Measurements from ENCODE around the gene ZNRF2. TPM values are rescaled to one million over a fixed set of nuclear protein-coding genes. Genes with fewer than 3 reads are reported as not detected.
"Not testable (repeated sequence)": the region's sequence is repeated elsewhere in the genome, so short reads cannot be mapped to it uniquely, and the experiment has no call there.

The ZNRF2 gene
- total RNA-seq, 4 donors from 2014 or later, result 32.9 to 43.1 (median 35.4) TPM

DNA sequence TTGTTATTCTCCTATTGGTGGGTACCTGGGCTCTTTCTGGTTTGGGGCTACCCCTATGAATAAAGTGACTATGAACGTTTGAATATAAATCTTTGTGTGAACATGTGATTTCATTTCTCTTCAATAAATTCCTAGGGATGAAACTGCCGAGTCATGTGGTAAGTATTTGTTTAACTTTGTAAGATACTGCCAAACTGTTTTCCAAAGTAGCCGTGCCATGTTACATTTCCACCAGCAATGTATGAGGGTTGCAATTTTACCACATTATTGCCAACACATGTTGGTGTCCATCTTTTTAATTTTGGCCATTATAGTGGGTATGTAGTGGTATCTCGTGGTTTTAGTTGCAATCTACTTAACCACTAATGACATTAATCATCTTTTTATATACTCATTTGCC lies 94.7 kb downstream of the ZNRF2 start:
- 59 to 62% methylated on average over 4 of the region's 4 CpGs for WGBS, 2 donors
- H3K4me3 ChIP-seq (ENCODE audit: low read depth, poor library complexity, severe bottlenecking), result no peak overlapping the region
- TF ChIP-seq, protein P1, sequence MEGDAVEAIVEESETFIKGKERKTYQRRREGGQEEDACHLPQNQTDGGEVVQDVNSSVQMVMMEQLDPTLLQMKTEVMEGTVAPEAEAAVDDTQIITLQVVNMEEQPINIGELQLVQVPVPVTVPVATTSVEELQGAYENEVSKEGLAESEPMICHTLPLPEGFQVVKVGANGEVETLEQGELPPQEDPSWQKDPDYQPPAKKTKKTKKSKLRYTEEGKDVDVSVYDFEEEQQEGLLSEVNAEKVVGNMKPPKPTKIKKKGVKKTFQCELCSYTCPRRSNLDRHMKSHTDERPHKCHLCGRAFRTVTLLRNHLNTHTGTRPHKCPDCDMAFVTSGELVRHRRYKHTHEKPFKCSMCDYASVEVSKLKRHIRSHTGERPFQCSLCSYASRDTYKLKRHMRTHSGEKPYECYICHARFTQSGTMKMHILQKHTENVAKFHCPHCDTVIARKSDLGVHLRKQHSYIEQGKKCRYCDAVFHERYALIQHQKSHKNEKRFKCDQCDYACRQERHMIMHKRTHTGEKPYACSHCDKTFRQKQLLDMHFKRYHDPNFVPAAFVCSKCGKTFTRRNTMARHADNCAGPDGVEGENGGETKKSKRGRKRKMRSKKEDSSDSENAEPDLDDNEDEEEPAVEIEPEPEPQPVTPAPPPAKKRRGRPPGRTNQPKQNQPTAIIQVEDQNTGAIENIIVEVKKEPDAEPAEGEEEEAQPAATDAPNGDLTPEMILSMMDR (IDR thresholded peaks at IDR 0.05), result no peak
- TF ChIP-seq POLR2A (IDR thresholded peaks at IDR 0.05), result no peak
- DNase-seq (ENCODE audit: low spot score in 2 of 2), result no peak
- intact Hi-C loops (cut with DNase I; ENCODE audit: low total_unique reads), result no loop called here

DNA sequence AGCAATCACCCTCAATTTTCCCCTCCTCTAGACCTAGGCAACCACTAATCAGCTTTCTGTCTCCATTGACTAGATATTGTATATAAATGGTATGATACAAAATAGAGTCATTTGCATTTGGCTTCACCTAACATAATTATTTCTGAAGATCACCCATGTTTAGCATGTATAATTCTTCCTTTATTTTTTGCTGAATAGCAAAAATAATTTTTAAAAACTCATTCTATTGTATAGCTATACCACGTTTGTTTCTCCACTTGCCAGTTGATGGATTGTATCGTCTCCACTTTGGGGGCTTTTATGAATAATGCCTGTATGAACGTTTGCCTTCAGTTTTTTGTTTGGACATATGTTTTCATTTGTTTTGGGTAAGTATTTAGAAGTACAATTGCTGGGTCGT lies 95.3 kb downstream of the ZNRF2 start:
- WGBS, 2 donors, result 70 to 77% methylated on average over 4 of the region's 4 CpGs
- no peak overlapping the region for H3K4me3 ChIP-seq (ENCODE audit: low read depth, poor library complexity, severe bottlenecking)
- no peak for DNase-seq (ENCODE audit: low spot score in 2 of 2)
- TF ChIP-seq POLR2A (IDR thresholded peaks at IDR 0.05), result no peak
- TF ChIP-seq, protein P1 (IDR thresholded peaks at IDR 0.05), result no peak
- intact Hi-C loops (cut with DNase I; ENCODE audit: low total_unique reads), result no loop called here

DNA sequence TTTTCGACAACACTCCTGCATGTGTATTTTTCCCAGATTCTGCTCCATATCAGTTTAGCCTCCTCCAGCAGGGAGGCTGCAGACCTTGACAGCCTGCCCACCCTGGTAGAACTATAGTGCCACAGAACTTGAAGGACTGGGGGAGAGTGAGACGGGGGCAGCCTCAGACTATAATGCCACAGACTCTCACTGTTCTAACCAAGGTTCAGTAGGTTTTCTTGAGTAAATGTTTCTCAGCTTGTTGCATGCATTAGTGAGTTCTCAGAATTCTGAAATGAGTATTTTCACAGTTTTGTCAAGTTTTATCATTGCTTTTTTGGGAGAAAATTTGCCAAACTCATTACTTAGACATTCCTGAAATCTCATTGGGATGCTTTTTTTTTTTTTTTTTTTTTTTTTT lies 95.9 kb downstream of the ZNRF2 start:
- H3K4me3 ChIP-seq (ENCODE audit: low read depth, poor library complexity, severe bottlenecking), result no peak overlapping the region
- intact Hi-C loops (cut with DNase I; ENCODE audit: low total_unique reads), result no loop called here
- DNase-seq (ENCODE audit: low spot score in 2 of 2), result no peak
- 89 to 98% methylated on average over 2 of the region's 2 CpGs for WGBS, 2 donors
- TF ChIP-seq POLR2A (IDR thresholded peaks at IDR 0.05), result no peak

DNA sequence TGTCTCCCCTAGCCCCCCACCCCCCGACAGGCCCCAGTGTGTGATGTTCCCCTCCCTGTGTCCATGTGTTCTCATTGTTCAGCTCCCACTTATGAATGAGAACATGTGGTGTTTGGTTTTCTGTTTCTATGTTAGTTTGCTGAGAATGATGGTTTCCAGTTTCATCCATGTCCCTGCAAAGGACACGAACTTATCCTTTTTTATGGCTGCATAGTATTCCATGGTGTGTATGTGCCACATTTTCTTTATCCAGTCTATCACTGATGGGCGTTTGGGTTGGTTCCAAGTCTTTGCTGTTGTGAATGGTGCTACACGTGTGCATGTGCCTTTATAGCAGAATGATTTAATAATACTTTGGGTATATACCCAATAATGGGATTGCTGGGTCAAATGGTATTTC lies 96.4 kb downstream of the ZNRF2 start:
- H3K4me3 ChIP-seq (ENCODE audit: low read depth, poor library complexity, severe bottlenecking); DNase-seq (ENCODE audit: low spot score in 2 of 2); intact Hi-C loops (cut with DNase I; ENCODE audit: low total_unique reads): not testable (repeated sequence)
- WGBS, 2 donors, result 94 to 98% methylated on average over 4 of the region's 4 CpGs

DNA sequence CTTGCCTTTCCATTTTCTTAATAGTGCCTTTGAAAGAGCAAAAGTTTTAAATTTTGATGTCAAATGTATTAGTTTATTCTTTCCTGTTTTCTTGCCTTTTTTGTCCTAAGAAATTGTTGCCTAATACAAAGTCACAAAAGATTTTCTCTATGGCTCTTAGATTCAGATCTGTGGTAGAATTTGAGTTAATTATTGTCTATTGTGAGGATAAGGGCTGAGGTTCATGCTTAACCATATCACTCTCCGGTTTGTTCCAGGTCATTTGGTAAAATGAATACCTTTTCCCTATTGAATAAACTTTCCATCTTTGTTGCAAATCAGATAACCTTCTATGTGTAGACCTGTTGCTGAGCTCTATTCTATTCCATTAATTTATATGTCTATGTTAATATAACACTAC lies 98.2 kb downstream of the ZNRF2 start:
- 97 to 98% methylated on average over 1 of the region's 1 CpG for WGBS, 2 donors
- TF ChIP-seq, protein P1 (IDR thresholded peaks at IDR 0.05), result no peak
- TF ChIP-seq POLR2A (IDR thresholded peaks at IDR 0.05), result no peak
- no peak for DNase-seq (ENCODE audit: low spot score in 2 of 2)
- intact Hi-C loops (cut with DNase I; ENCODE audit: low total_unique reads), result no loop called here
- no peak overlapping the region for H3K4me3 ChIP-seq (ENCODE audit: low read depth, poor library complexity, severe bottlenecking)

DNA sequence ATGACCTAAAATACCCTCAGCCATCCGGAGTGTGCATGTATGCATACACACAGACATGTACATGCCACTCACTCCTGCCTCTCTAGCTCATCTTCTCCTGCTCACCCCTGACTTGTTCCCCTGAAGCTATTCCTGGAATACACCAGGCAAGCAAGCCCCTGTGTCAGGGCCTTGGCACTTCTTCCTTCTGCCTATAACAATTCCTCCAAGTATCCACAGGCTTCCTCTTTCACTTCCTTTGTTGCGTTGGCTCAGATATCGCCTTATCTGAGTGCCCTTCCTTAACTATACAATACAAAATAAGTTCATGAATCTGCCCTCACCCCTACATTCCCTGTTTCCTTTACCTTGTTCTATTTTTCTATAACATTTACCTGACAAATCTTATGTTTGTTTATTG lies 105.4 kb downstream of the ZNRF2 start:
- TF ChIP-seq POLR2A (IDR thresholded peaks at IDR 0.05), result no peak
- TF ChIP-seq, protein P1 (IDR thresholded peaks at IDR 0.05), result no peak
- intact Hi-C loops (cut with DNase I; ENCODE audit: low total_unique reads), result no loop called here
- H3K4me3 ChIP-seq (ENCODE audit: low read depth, poor library complexity, severe bottlenecking), result no peak overlapping the region
- WGBS, 2 donors, result 82% methylated on average over 3 of the region's 3 CpGs
- no peak for DNase-seq (ENCODE audit: low spot score in 2 of 2)

DNA sequence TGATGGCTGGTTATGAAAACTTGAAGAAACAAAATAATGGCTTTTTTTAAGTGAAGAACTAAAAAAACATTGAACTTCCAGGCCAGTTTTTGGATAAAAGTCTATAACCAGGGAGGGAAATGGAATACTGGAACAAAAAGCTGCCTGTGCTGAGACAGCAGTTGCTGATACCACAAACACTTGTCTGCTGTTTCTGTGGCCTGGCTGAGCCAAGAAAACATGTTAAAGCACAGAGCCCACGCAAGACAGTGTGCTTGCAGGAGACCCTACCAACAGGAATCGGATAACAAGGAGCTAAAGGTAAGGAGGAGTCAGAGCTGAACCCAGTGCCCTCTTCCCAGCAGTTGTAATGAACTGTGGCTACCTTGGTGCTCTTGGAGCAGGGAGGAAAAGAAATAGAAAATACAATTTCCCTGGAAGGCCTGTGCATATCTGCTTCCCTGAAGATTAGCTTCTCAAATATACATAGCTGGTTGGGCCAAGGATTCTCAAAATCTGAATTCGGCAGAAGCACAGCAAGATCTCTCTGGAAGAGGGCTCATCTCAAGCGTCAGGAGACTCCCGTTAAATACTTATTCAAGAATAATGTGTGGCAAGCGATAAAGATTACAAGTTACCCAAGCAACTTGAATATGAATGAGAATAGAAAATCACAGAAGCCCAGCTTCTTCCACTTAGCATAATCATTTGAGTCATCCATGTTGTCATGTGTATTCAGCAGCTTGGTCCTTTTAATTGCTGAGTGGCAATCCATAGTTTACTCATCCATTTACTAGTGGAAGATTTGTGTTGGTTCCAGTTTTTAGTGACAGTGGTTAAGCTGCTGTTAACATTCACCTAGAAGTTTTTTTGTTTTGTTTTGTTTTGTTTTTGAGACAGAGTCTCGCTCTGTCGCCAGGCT lies 106.6 kb downstream of the ZNRF2 start:
- TF ChIP-seq, protein P1 (IDR thresholded peaks at IDR 0.05), result no peak
- TF ChIP-seq POLR2A (IDR thresholded peaks at IDR 0.05), result no peak
- WGBS, 2 donors, result 84 to 86% methylated on average over 8 of the region's 8 CpGs
- intact Hi-C loops (cut with DNase I; ENCODE audit: low total_unique reads), result no loop called here
- no peak for DNase-seq (ENCODE audit: low spot score in 2 of 2)
- H3K4me3 ChIP-seq (ENCODE audit: low read depth, poor library complexity, severe bottlenecking), result no peak overlapping the region
